ENCODE measurements around the gene ACER3. TPM values are rescaled to one million over a fixed set of nuclear protein-coding genes. Genes with fewer than 3 reads are reported as not detected.
A peak's percentile ranks its signal among the peaks of the same experiment; 100 is the strongest.
"Not testable (repeated sequence)": the region's sequence is repeated elsewhere in the genome, so short reads cannot be mapped to it uniquely, and the experiment has no call there.

The ACER3 gene
- total RNA-seq, 2 experiments from 2014 or later, result 10.5 to 10.9 TPM

- DNase-seq, result no peak
- intact Hi-C loops (cut with micrococcal nuclease), result no loop called here
- ChIA-PET POLR2A (no interaction called here), CTCF (no interaction called here)
- H3K4me1 Mint-ChIP-seq (ENCODE audit: low read depth), result peaks cover 8% of the 10 kb centered on the region
- no peaks in the 10 kb centered on the region for H3K9me3 Mint-ChIP-seq
- H3K36me3 Mint-ChIP-seq, result no peaks in the 10 kb centered on the region
- H3K27me3 Mint-ChIP-seq, result no peaks in the 10 kb centered on the region
- H3K4me3 Mint-ChIP-seq, result no peak overlapping the region
- H3K27ac Mint-ChIP-seq, result no peak overlapping the region
These were observed 2.8 kb upstream of the ACER3 start for GRCh38 chr11:76857781-76858410.

GRCh38 chr11:76859708-76860227 is 950 bp upstream of the ACER3 start:
- no peak for DNase-seq
- H3K27me3 Mint-ChIP-seq, result no peaks in the 10 kb centered on the region
- H3K4me3 Mint-ChIP-seq, result peak overlapping the region; percentile 78
- H3K9me3 Mint-ChIP-seq, result no peaks in the 10 kb centered on the region
- H3K36me3 Mint-ChIP-seq, result no peaks in the 10 kb centered on the region
- intact Hi-C loops (cut with micrococcal nuclease), result loop anchor here (1.0 to 5.0 kb wide), 5 partner anchors 49 to 613 kb away; partner anchors contain the start of genes CAPN5 and PAK1
- H3K27ac Mint-ChIP-seq, result no peak overlapping the region
- CTCF ChIA-PET, result interaction anchor here (0.6 to 1.8 kb wide), 4 partner anchors 50 to 61 kb away, joined by 3 to 5 read pairs (median 4); no protein-coding TSS in a partner anchor
- H3K4me1 Mint-ChIP-seq (ENCODE audit: low read depth), result peaks cover 15% of the 10 kb centered on the region
- POLR2A ChIA-PET, result no interaction called here

- CTCF ChIA-PET, result no interaction called here
- peaks cover 15% of the 10 kb centered on the region for H3K4me1 Mint-ChIP-seq (ENCODE audit: low read depth)
- no peak overlapping the region for H3K27ac Mint-ChIP-seq
- POLR2A ChIA-PET, result no interaction called here
- peak; percentile 12 for DNase-seq
- H3K36me3 Mint-ChIP-seq, result no peaks in the 10 kb centered on the region
- intact Hi-C loops (cut with micrococcal nuclease), result loop anchor here (2.0 to 5.0 kb wide), 3 partner anchors 51 to 611 kb away; partner anchors contain the start of gene PAK1
- peak overlapping the region; percentile 80 for H3K4me3 Mint-ChIP-seq
- no peaks in the 10 kb centered on the region for H3K9me3 Mint-ChIP-seq
- H3K27me3 Mint-ChIP-seq, result no peaks in the 10 kb centered on the region
These were observed 804 bp downstream of the ACER3 start for GRCh38 chr11:76861490-76861953.

GRCh38 chr11:76862794-76863193 is 2.1 kb downstream of the ACER3 start:
- H3K9me3 Mint-ChIP-seq, H3K27ac Mint-ChIP-seq, POLR2A ChIA-PET, H3K27me3 Mint-ChIP-seq, DNase-seq, H3K36me3 Mint-ChIP-seq, H3K4me3 Mint-ChIP-seq: not testable (repeated sequence)
- peaks cover 15% of the 10 kb centered on the region for H3K4me1 Mint-ChIP-seq (ENCODE audit: low read depth)
- intact Hi-C loops (cut with micrococcal nuclease), result loop anchor here (5.0 kb wide), 2 partner anchors 55 to 610 kb away; partner anchors contain the start of gene PAK1
- CTCF ChIA-PET, result interaction anchor here (1.0 to 1.3 kb wide), 2 partner anchors 56 to 57 kb away, joined by 3 read pairs; no protein-coding TSS in a partner anchor

GRCh38 chr11:76863196-76863777 is 2.6 kb downstream of the ACER3 start:
- intact Hi-C loops (cut with micrococcal nuclease), result loop anchor here (5.0 kb wide), 2 partner anchors 54 to 609 kb away; partner anchors contain the start of gene PAK1
- H3K27me3 Mint-ChIP-seq, result no peaks in the 10 kb centered on the region

GRCh38 chr11:76872959-76873827 is 12.5 kb downstream of the ACER3 start:
- ChIA-PET POLR2A (no interaction called here), CTCF (interaction anchor here (0.7 kb wide), 1 partner anchor 149 kb away, joined by 4 read pairs; no protein-coding TSS in a partner anchor)
- no peak overlapping the region for H3K27ac Mint-ChIP-seq
- intact Hi-C loops (cut with micrococcal nuclease), result no loop called here
- H3K9me3 Mint-ChIP-seq, result no peaks in the 10 kb centered on the region
- H3K27me3 Mint-ChIP-seq, result no peaks in the 10 kb centered on the region
- no peak for DNase-seq
- peaks cover 5% of the 10 kb centered on the region for H3K36me3 Mint-ChIP-seq
- no peak overlapping the region for H3K4me3 Mint-ChIP-seq
- no peaks in the 10 kb centered on the region for H3K4me1 Mint-ChIP-seq (ENCODE audit: low read depth)

More at GRCh38 chr11:76863196-76863777, 2.6 kb downstream of the ACER3 start:
- DNase-seq, result no peak
- no peaks in the 10 kb centered on the region for H3K9me3 Mint-ChIP-seq
- CTCF ChIA-PET, result interaction anchor here (1.0 to 1.3 kb wide), 2 partner anchors 55 to 57 kb away, joined by 3 read pairs; no protein-coding TSS in a partner anchor
- no peak overlapping the region for H3K4me3 Mint-ChIP-seq
- no peaks in the 10 kb centered on the region for H3K36me3 Mint-ChIP-seq
- H3K27ac Mint-ChIP-seq, result no peak overlapping the region
- H3K4me1 Mint-ChIP-seq (ENCODE audit: low read depth), result peaks cover 15% of the 10 kb centered on the region
- POLR2A ChIA-PET, result no interaction called here

GRCh38 chr11:76878014-76878413 is 17.3 kb downstream of the ACER3 start:
- no peak overlapping the region for H3K4me3 Mint-ChIP-seq
- H3K27me3 Mint-ChIP-seq, result no peaks in the 10 kb centered on the region
- no peak overlapping the region for H3K27ac Mint-ChIP-seq
- no peaks in the 10 kb centered on the region for H3K4me1 Mint-ChIP-seq (ENCODE audit: low read depth)
- H3K36me3 Mint-ChIP-seq, result peaks cover 4% of the 10 kb centered on the region
- H3K9me3 Mint-ChIP-seq, result no peaks in the 10 kb centered on the region
- POLR2A ChIA-PET, result no interaction called here
- DNase-seq, result no peak
- intact Hi-C loops (cut with micrococcal nuclease), result no loop called here
- CTCF ChIA-PET, result interaction anchor here (0.9 kb wide), 1 partner anchor 249 kb away, joined by 4 read pairs; no protein-coding TSS in a partner anchor

- Mint-ChIP-seq H3K36me3 (peaks cover 4% of the 10 kb centered on the region), H3K4me3 (no peak overlapping the region)
- CTCF ChIA-PET, result interaction anchor here (1.6 kb wide), 1 partner anchor 38 kb away, joined by 6 read pairs; no protein-coding TSS in a partner anchor
These were observed 19.6 kb downstream of the ACER3 start for GRCh38 chr11:76880314-76880713.

GRCh38 chr11:76880956-76881355 is 20.2 kb downstream of the ACER3 start:
- intact Hi-C loops (cut with micrococcal nuclease), result no loop called here
- H3K4me1 Mint-ChIP-seq (ENCODE audit: low read depth), result peaks cover 10% of the 10 kb centered on the region
- ChIA-PET CTCF (interaction anchor here (1.5 to 1.6 kb wide), 2 partner anchors 37 to 39 kb away, joined by 6 to 7 read pairs; no protein-coding TSS in a partner anchor), POLR2A (no interaction called here)
- H3K9me3 Mint-ChIP-seq, result no peaks in the 10 kb centered on the region
- no peak for DNase-seq
- H3K27me3 Mint-ChIP-seq, result no peaks in the 10 kb centered on the region
- peaks cover 4% of the 10 kb centered on the region for H3K36me3 Mint-ChIP-seq
- H3K27ac Mint-ChIP-seq, result no peak overlapping the region
- no peak overlapping the region for H3K4me3 Mint-ChIP-seq

More at GRCh38 chr11:76880314-76880713, 19.6 kb downstream of the ACER3 start:
- no peak overlapping the region for H3K27ac Mint-ChIP-seq
- POLR2A ChIA-PET, result no interaction called here
- DNase-seq, result no peak
- H3K4me1 Mint-ChIP-seq (ENCODE audit: low read depth), result peaks cover 6% of the 10 kb centered on the region
- intact Hi-C loops (cut with micrococcal nuclease), result no loop called here
- H3K9me3 Mint-ChIP-seq, result no peaks in the 10 kb centered on the region
- no peaks in the 10 kb centered on the region for H3K27me3 Mint-ChIP-seq

- ChIA-PET CTCF (no interaction called here), POLR2A (no interaction called here)
- Mint-ChIP-seq H3K36me3 (peaks cover 4% of the 10 kb centered on the region), H3K27me3 (no peaks in the 10 kb centered on the region), H3K9me3 (no peaks in the 10 kb centered on the region), H3K4me3 (no peak overlapping the region), H3K4me1 (ENCODE audit: low read depth) (peaks cover 10% of the 10 kb centered on the region), H3K27ac (no peak overlapping the region)
- intact Hi-C loops (cut with micrococcal nuclease), result no loop called here
- DNase-seq, result peak; percentile 28
These were observed 24.8 kb downstream of the ACER3 start for GRCh38 chr11:76885390-76886097.

GRCh38 chr11:76888989-76889388 is 28.3 kb downstream of the ACER3 start:
- no peak for DNase-seq
- ChIA-PET CTCF (interaction anchor here (2.2 to 2.5 kb wide), 2 partner anchors 29 to 31 kb away, joined by 7 to 11 read pairs; no protein-coding TSS in a partner anchor), POLR2A (no interaction called here)
- H3K9me3 Mint-ChIP-seq, result no peaks in the 10 kb centered on the region
- intact Hi-C loops (cut with micrococcal nuclease), result no loop called here
- H3K4me3 Mint-ChIP-seq, result no peak overlapping the region
- no peaks in the 10 kb centered on the region for H3K36me3 Mint-ChIP-seq
- no peak overlapping the region for H3K27ac Mint-ChIP-seq
- H3K4me1 Mint-ChIP-seq (ENCODE audit: low read depth), result peaks cover 10% of the 10 kb centered on the region
- no peaks in the 10 kb centered on the region for H3K27me3 Mint-ChIP-seq

Data from activated CD4-positive, alpha-beta memory T cell treated with anti-CD3 and anti-CD28 coated beads for 36 hours (primary cell).